SU-DHL-6 (cell line): ENCODE measurements around the gene FANCC.

Source experiments
- EZH2phosphoT487 ChIP-seq: fragments of 200-600 bp; sonication (generic), shearing (Covaris generic); conservative IDR thresholded peaks from 2 replicates; pipeline ENCODE4 v1.6.1; 2018; ENCODE audit warnings: mild to moderate bottlenecking, antibody characterized with exemption, low read length, moderate library complexity, mixed read lengths
- TF ChIP-seq, protein P1 (sequence below): fragments of 200-600 bp; sonication (generic); IDR thresholded peaks from one replicate; pipeline ENCODE4 v1.5.1; 2017; ENCODE audit warnings: antibody characterized with exemption, mild to moderate bottlenecking, low read length, moderate library complexity; ENCODE audit not compliant: insufficient read depth, poor library complexity, severe bottlenecking

DNA sequence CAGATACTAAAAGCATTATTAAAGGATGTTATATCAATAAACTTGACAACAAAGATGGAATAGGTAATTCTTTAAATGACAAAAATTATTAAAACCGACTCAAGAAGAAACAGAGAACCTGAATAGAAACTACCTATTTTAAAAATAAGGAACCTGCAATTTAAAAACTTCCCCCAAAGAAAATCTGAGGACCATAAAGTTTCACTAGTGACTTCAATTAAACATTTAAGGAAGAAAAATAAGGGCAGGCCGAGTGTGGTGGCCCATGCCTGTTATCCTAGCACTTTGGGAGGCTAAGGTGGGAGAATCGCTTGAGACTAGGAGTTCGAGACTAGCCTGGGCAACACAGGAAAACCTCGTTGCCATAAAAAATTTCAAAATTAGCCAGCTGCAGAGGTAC lies 99.6 kb downstream of the FANCC start:
- TF ChIP-seq, protein P1, sequence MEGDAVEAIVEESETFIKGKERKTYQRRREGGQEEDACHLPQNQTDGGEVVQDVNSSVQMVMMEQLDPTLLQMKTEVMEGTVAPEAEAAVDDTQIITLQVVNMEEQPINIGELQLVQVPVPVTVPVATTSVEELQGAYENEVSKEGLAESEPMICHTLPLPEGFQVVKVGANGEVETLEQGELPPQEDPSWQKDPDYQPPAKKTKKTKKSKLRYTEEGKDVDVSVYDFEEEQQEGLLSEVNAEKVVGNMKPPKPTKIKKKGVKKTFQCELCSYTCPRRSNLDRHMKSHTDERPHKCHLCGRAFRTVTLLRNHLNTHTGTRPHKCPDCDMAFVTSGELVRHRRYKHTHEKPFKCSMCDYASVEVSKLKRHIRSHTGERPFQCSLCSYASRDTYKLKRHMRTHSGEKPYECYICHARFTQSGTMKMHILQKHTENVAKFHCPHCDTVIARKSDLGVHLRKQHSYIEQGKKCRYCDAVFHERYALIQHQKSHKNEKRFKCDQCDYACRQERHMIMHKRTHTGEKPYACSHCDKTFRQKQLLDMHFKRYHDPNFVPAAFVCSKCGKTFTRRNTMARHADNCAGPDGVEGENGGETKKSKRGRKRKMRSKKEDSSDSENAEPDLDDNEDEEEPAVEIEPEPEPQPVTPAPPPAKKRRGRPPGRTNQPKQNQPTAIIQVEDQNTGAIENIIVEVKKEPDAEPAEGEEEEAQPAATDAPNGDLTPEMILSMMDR, result no peak
- no peak for TF ChIP-seq EZH2phosphoT487
